GM12864 (cell line): ENCODE measurements around the gene NENF.
"Not testable (repeated sequence)": the region's sequence is repeated elsewhere in the genome, so short reads cannot be mapped to it uniquely, and the experiment has no call there.

Experiments
- DNase-seq: peaks from one replicate; pipeline ENCODE4 v3.0.0-alpha.2; 2011; ENCODE audit warnings: low read depth
- H3K4me3 ChIP-seq: 2 replicates; pipeline ENCODE4 v1.5.1; 2011; ENCODE audit warnings: mild to moderate bottlenecking, low read depth, low read length, control low read depth
- TF ChIP-seq, protein P1 (sequence below): IDR thresholded peaks from 2 replicates; pipeline ENCODE4 v1.5.1; 2011; ENCODE audit warnings: low read depth, mild to moderate bottlenecking, moderate library complexity, low read length, control low read depth, inconsistent platforms; ENCODE audit errors: missing control alignments

NENF gene

DNA sequence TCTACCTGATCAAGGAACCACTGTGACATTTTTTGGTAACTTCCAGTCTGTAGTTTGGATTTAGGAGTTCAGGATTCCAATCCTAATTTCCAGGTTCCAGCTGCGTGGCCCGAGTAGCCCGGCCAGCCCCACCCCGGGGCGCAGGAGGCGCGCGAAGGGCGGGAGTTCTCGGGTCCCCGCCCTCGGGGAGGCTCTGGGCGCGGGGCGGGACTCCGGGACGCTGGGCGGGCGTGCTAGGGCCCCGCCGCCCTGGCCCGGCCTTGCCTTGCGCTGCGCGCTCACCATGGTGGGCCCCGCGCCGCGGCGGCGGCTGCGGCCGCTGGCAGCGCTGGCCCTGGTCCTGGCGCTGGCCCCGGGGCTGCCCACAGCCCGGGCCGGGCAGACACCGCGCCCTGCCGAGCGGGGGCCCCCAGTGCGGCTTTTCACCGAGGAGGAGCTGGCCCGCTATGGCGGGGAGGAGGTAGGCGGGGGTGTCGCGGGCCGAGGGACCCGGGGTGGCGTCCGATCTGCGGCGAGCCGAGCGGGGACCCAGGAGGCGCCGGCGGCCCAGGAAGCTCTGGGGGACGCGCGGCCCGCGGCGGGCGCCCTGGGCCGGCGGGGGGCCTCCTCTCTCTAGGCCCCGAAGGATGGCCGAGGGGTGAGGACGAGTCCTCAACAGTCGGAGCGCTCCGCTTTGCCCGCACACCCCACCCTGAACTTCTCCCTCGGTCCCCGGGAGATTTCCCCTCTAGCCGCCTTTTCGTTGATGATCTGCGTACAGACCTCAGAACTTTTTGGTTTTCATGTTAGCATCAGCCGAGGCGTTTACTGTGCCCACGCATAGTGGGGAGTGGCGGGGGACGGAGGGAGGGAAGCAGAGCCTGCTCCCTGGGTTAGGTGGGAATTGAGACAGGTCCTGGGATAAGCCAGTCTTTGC is at the start of gene NENF:
Gene NENF, plus strand, starts transcription at position 260 of the 916 bp plus-strand sequence. Its CDS starts 24 bp downstream, at position 284.
- H3K4me3 ChIP-seq = peak within 1 kb of the TSS; percentile 78
- TF ChIP-seq, protein P1, sequence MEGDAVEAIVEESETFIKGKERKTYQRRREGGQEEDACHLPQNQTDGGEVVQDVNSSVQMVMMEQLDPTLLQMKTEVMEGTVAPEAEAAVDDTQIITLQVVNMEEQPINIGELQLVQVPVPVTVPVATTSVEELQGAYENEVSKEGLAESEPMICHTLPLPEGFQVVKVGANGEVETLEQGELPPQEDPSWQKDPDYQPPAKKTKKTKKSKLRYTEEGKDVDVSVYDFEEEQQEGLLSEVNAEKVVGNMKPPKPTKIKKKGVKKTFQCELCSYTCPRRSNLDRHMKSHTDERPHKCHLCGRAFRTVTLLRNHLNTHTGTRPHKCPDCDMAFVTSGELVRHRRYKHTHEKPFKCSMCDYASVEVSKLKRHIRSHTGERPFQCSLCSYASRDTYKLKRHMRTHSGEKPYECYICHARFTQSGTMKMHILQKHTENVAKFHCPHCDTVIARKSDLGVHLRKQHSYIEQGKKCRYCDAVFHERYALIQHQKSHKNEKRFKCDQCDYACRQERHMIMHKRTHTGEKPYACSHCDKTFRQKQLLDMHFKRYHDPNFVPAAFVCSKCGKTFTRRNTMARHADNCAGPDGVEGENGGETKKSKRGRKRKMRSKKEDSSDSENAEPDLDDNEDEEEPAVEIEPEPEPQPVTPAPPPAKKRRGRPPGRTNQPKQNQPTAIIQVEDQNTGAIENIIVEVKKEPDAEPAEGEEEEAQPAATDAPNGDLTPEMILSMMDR = no peak
- DNase-seq = no peak

DNA sequence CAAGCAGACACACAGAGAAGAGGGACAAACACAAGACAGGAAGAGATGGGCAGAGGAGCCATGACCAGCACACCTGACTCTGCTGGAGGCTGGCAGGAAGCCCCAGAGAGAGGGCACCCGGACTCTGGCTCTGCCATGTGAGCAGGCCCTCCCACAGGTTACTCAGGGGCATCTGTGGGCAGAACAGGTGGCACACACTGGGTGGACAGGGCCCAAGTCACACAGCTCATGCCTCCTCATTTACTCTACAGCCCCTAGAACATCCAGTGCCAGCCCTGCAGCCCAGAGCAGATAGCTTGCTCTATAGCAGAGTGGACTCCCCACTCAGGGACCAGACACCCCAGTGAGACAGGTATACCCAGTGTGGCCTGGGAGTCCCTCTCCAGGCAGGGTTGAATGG is 46.7 kb upstream of the NENF start:
- H3K4me3 ChIP-seq = no peak overlapping the region
- DNase-seq = no peak
- TF ChIP-seq, protein P1 = no peak

DNA sequence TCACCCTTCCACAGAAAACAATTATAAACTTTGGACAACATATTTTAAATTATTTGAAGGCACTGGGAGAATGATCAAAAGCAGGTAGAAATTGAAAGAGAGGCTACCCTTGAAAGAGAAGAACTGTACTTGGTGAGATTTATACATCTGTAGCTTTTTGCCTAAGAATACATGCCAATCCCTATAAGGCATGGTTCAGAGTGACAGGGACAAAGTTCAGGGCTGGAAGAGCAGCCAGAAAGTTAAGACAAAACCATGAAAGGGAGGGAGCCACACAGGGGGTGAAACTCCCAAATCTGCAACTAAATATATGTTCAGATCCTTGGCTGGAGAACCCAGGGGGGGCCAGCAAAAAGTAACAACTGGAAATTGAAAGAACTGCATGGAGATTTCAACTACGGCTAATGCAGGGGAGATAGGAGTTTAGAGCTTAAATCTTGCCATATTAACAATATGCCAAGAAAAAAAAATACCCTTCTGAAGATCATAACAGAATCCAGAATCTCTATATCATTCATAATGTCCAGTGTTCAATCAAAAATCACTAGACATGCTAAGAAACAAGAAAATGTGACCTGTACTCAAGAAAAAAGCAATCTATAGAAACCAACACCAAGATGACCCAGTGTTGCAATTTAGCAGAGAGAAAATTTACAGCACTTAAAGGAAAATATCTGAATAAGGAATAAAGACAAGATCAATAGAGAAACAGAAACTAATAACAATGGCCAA is 43.6 kb upstream of the NENF start:
- DNase-seq = no peak
- H3K4me3 ChIP-seq = no peak overlapping the region
- TF ChIP-seq, protein P1 = no peak

DNA sequence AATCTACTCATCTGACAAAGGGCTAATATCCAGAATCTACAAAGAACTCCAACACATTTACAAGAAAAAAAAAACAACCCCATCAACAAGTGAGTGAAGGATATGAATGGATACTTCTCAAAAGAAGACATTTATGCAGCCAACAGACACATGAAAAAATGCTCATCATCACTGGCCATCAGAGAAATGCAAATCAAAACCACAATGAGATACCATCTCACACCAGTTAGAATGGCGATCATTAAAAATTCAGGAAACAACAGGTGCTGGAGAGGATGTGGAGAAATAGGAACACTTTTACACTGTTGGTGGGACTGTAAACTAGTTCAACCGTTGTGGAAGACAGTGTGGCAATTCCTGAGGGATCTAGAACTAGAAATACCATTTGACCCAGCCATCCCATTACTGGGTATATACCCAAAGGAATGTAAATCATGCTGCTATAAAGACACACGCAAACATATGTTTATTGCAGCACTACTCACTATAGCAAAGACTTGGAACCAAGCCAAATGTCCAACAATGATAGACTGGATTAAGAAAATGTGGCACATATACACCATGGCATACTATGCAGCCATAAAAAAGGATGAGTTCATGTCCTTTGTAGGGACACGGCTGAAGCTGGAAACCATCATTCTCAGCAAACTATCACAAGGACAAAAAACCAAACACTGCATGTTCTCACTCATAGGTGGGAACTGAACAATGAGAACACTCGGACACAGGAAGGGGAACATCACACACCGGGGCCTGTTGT is 36.9 kb upstream of the NENF start:
- not testable (repeated sequence) for DNase-seq, H3K4me3 ChIP-seq

DNA sequence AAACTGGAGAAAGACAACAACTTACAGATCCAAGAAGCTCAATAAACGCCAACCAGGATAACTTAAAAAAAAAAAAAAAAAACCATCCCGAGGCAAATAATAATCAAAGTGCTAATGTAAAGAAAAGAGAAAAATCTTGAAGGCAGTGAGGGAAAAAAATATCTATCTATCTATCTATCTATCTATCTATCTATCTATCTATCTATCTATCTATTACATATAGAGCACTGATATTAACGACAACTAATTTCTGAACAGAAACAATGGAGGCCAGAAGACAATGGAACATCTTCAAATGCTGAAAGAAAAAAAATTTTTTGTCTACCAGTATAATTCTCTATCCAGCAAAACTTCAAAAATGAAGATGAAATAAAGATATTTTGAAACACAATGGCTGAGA is 36.1 kb upstream of the NENF start:
- H3K4me3 ChIP-seq = no peak overlapping the region
- TF ChIP-seq, protein P1 = no peak
- no peak for DNase-seq

DNA sequence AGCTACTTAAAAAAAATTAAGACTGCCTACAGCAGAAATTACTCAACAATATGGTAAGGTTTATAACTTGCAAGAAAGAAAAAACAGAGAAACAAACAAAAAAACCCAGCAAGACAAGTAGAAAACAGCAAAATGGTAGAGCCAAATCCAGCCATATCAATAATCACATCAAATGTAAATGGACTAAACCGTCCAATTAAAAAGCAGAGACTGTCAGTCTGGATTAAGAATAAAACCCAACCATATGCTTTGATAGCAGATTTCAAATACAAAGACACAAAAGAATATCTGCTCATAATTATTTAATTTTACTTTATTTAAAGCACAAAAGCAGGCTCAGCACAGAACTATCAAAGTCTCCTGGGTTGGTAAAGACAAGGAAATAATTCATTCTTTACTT is 35.5 kb upstream of the NENF start:
- DNase-seq = no peak
- TF ChIP-seq, protein P1 = no peak
- H3K4me3 ChIP-seq = no peak overlapping the region

DNA sequence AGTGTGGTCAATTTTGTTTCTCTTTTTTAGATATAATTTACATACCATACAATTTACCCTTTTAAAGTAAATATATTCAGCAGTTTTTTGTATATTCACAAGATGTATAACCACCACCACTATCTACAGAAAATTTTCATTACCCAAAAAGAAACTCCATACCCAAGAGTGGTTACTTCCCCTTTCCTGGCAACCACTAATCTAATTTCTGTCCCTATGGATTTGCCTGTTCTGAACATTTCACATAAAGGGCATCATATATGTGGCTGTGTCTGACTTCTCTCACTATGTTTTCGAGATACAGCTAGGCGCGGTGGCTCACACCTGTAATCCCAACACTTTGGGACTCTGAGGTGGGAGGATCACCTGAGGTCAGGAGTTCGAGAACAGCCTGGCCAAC is 31.7 kb upstream of the NENF start:
- DNase-seq = no peak

More for the DNA sequence above, 31.7 kb upstream of the NENF start:
- no peak overlapping the region for H3K4me3 ChIP-seq
- TF ChIP-seq, protein P1 = no peak
